ENCODE measurements around the gene RNASE11. TPM values are rescaled to one million over a fixed set of nuclear protein-coding genes. Genes with fewer than 3 reads are reported as not detected.

Gene RNASE11
- total and polyA plus RNA-seq, 2 of the 4 experiments (the other 2 are of a cell fraction) = not detected

- ChIA-PET POLR2A (ENCODE audit: unreplicated experiment) (no interaction called here), CTCF (no interaction called here)
Observed at GRCh38 chr14:20592574-20592973, 4.8 kb upstream of the RNASE11 start.

More at GRCh38 chr14:20592574-20592973, 4.8 kb upstream of the RNASE11 start:
- Histone ChIP-seq H2BK15ac (ENCODE audit: low read depth, low read length) (no peak overlapping the region), H3K4ac (ENCODE audit: low read depth, low read length) (no peak overlapping the region), H4K8ac (ENCODE audit: low read depth in 2 of 2, low read length in 2 of 2) (no peak overlapping the region), H3K9ac (ENCODE audit: low read depth, low read length) (no peak overlapping the region), H3K23ac (ENCODE audit: low read depth, low read length) (no peak overlapping the region), H3K9me1 (ENCODE audit: insufficient read depth, low read length) (no peaks in the 10 kb centered on the region), H3K27me3 (ENCODE audit: control insufficient read depth, insufficient read depth, low read length) (peaks cover 3% of the 10 kb centered on the region), H2BK120ac (ENCODE audit: low read depth, low read length) (no peak overlapping the region), H2AK9ac (replicated peaks; ENCODE audit: low read depth, low read length, poor library complexity) (no peak overlapping the region), H3K4me1 (ENCODE audit: control insufficient read depth, insufficient read depth, low read length) (no peaks in the 10 kb centered on the region), H3K4me2 (ENCODE audit: low read depth, low read length) (no peak overlapping the region), H4K5ac (ENCODE audit: low read depth, low read length) (no peak overlapping the region), H3K9me3 (ENCODE audit: control insufficient read depth, insufficient read depth, low read length) (no peaks in the 10 kb centered on the region), H3K18ac (ENCODE audit: low read depth, low read length) (no peak overlapping the region), H2AFZ (replicated peaks; ENCODE audit: low read length, poor library complexity) (no peak overlapping the region), H3K27ac (ENCODE audit: insufficient read depth, low read length) (no peak overlapping the region), H4K20me1 (ENCODE audit: insufficient read depth, low read length) (no peaks in the 10 kb centered on the region), H3K14ac (replicated peaks; ENCODE audit: low read depth, low read length) (no peak overlapping the region), H3K36me3 (ENCODE audit: control insufficient read depth, insufficient read depth, low read length) (no peaks in the 10 kb centered on the region), H4K91ac (ENCODE audit: insufficient read depth, low read depth, low read length) (no peak overlapping the region), H3K79me1 (ENCODE audit: low read depth in 1 of 2, low read length in 2 of 2) (no peaks in the 10 kb centered on the region), H3K4me3 (ENCODE audit: insufficient read depth, low read depth, low read length) (no peak overlapping the region), H3K56ac (ENCODE audit: extremely low read depth, insufficient read depth, low read length) (no peak overlapping the region), H2BK20ac (ENCODE audit: low read depth, low read length) (no peak overlapping the region), H2BK5ac (ENCODE audit: low read depth, low read length, poor library complexity, severe bottlenecking) (no peak overlapping the region), H2AK5ac (ENCODE audit: low read depth, low read length) (no peak overlapping the region)
- ATAC-seq (ENCODE audit: low read depth) = no peak
- intact Hi-C loops (cut with micrococcal nuclease) (no loop called here), dilution Hi-C loops (cut with HindIII; ENCODE audit: low sequenced_read_pairs, unreplicated experiment) (no loop called here), in situ Hi-C loops (cut with MboI; ENCODE audit: low sequenced_read_pairs) (no loop called here)
- no TSS peak for BruUV-seq (replicated peaks)
- TF ChIP-seq MAFK (IDR thresholded peaks at IDR 0.05; ENCODE audit: low read depth, low read length) (no peak), RCOR1 (IDR thresholded peaks at IDR 0.05; ENCODE audit: insufficient replicate concordance, low read length) (no peak), POLR2A (IDR thresholded peaks at IDR 0.05; ENCODE audit: low read depth, low read length) (no peak), MXI1 (IDR thresholded peaks at IDR 0.05; ENCODE audit: borderline replicate concordance, low read depth, low read length) (no peak), RAD21 (IDR thresholded peaks at IDR 0.05; ENCODE audit: low read length) (no peak), NFE2L2 (IDR thresholded peaks at IDR 0.05; ENCODE audit: low read depth, low read length) (no peak), CEBPB (IDR thresholded peaks at IDR 0.05; ENCODE audit: low read depth, low read length) (no peak), RFX5 (IDR thresholded peaks at IDR 0.05; ENCODE audit: low read depth, low read length) (no peak)
- TF ChIP-seq, protein P1, sequence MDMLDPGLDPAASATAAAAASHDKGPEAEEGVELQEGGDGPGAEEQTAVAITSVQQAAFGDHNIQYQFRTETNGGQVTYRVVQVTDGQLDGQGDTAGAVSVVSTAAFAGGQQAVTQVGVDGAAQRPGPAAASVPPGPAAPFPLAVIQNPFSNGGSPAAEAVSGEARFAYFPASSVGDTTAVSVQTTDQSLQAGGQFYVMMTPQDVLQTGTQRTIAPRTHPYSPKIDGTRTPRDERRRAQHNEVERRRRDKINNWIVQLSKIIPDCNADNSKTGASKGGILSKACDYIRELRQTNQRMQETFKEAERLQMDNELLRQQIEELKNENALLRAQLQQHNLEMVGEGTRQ (IDR thresholded peaks at IDR 0.05; ENCODE audit: low read depth, low read length) = no peak
- TF ChIP-seq, protein P2, sequence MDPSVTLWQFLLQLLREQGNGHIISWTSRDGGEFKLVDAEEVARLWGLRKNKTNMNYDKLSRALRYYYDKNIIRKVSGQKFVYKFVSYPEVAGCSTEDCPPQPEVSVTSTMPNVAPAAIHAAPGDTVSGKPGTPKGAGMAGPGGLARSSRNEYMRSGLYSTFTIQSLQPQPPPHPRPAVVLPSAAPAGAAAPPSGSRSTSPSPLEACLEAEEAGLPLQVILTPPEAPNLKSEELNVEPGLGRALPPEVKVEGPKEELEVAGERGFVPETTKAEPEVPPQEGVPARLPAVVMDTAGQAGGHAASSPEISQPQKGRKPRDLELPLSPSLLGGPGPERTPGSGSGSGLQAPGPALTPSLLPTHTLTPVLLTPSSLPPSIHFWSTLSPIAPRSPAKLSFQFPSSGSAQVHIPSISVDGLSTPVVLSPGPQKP (IDR thresholded peaks at IDR 0.05; ENCODE audit: borderline replicate concordance, low read depth, low read length) = no peak
- TF ChIP-seq, protein P3, sequence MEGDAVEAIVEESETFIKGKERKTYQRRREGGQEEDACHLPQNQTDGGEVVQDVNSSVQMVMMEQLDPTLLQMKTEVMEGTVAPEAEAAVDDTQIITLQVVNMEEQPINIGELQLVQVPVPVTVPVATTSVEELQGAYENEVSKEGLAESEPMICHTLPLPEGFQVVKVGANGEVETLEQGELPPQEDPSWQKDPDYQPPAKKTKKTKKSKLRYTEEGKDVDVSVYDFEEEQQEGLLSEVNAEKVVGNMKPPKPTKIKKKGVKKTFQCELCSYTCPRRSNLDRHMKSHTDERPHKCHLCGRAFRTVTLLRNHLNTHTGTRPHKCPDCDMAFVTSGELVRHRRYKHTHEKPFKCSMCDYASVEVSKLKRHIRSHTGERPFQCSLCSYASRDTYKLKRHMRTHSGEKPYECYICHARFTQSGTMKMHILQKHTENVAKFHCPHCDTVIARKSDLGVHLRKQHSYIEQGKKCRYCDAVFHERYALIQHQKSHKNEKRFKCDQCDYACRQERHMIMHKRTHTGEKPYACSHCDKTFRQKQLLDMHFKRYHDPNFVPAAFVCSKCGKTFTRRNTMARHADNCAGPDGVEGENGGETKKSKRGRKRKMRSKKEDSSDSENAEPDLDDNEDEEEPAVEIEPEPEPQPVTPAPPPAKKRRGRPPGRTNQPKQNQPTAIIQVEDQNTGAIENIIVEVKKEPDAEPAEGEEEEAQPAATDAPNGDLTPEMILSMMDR (conservative IDR thresholded peaks at IDR 0.05; ENCODE audit: low read depth, low read length) = no peak
- no peak for DNase-seq
- no CpG with 5 or more reads among the region's 1 CpG for WGBS, 2 experiments (ENCODE audit: extremely low coverage in 2 of 2, insufficient read length in 1 of 2)

Data from IMR-90 (cell line).